HepG2 (cell line): ENCODE results near the gene PTCD2. TPM values are rescaled to one million over a fixed set of nuclear protein-coding genes. Genes with fewer than 3 reads are reported as not detected.
A peak's percentile ranks its signal among the peaks of the same experiment; 100 is the strongest.

Source experiments
- ATF1 ChIP-seq: IDR thresholded peaks from 2 replicates; pipeline ENCODE4 v1.6.1; 2016; ENCODE audit warnings: mild to moderate bottlenecking, control low read depth
- HDAC6 ChIP-seq: fragments of 200-600 bp; sonication (generic); IDR thresholded peaks from 2 replicates; pipeline ENCODE4 v1.7.0; 2017; ENCODE audit warnings: mild to moderate bottlenecking, antibody characterized with exemption, low read length, low read depth
- KDM4B ChIP-seq: sonication (generic); formaldehyde crosslinking; IDR thresholded peaks from 2 replicates; pipeline ENCODE4 v1.4.0; 2020; ENCODE audit warnings: missing genetic modification reagents
- TCF7L2 ChIP-seq: IDR thresholded peaks from 2 replicates; pipeline ENCODE4 v1.6.1; 2011; ENCODE audit warnings: mild to moderate bottlenecking, low read depth, low read length, moderate library complexity
- ZEB1 ChIP-seq: IDR thresholded peaks from 2 replicates; pipeline ENCODE4 v1.6.1; 2012; ENCODE audit warnings: mild to moderate bottlenecking, low read depth, inconsistent platforms; ENCODE audit not compliant: insufficient replicate concordance
- ZFP1 ChIP-seq: IDR thresholded peaks from 2 replicates; pipeline ENCODE4 v1.6.1; 2016
- ZFX ChIP-seq: sonication (generic); formaldehyde crosslinking; IDR thresholded peaks from 2 replicates; pipeline ENCODE4 v1.4.0; 2020; ENCODE audit warnings: mild to moderate bottlenecking, low read depth, missing genetic modification reagents, moderate library complexity
- ZNF205 ChIP-seq: IDR thresholded peaks from 2 replicates; pipeline ENCODE4 v1.6.1; 2018; ENCODE audit warnings: missing biosample characterization, missing genetic modification reagents
- ZNF331 ChIP-seq: sonication (generic); formaldehyde crosslinking; IDR thresholded peaks from 2 replicates; pipeline ENCODE4 v1.4.0; 2020; ENCODE audit warnings: missing genetic modification reagents
- ZNF431 ChIP-seq: sonication (generic); formaldehyde crosslinking; IDR thresholded peaks from 2 replicates; pipeline ENCODE4 v1.9.0; 2022; ENCODE audit warnings: missing genetic modification reagents, low read depth, mild to moderate bottlenecking, borderline replicate concordance
- polyA plus RNA-seq, 8 experiments: library from polyadenylated mRNA; depleted of rRNA in 3 of 8; stranded (reverse) in 7 of 8; unstranded in 1 of 8; fragments of >200 nt; fragmentation: Illumina TruSeq in 4 of 8; extraction: Trizol in 4 of 8; gene quantifications; 2 replicates each; pipeline versions ENCODE4 v1.2.1 to v1.2.3, GENCODE V29; 2011 to 2016; ENCODE audit warnings: low read depth in 4 of 8, missing spikeins in 1 of 8, mixed read lengths in 1 of 8; ENCODE audit not compliant: insufficient read depth in 1 of 8
- total RNA-seq, 5 experiments: library from RNA; depleted of rRNA; stranded (reverse); fragments of >200 nt; fragmentation: Illumina TruSeq; extraction: Trizol; gene quantifications; 2 replicates each; pipeline ENCODE4 v1.2.3, GENCODE V29; 2016; ENCODE audit warnings: low read depth in 1 of 5
- TF ChIP-seq, protein P1 (sequence below): sonication (generic); formaldehyde crosslinking; IDR thresholded peaks from 2 replicates; pipeline ENCODE4 v1.4.0; 2020; ENCODE audit warnings: mild to moderate bottlenecking, missing genetic modification reagents, borderline replicate concordance
- TF ChIP-seq, protein P2 (sequence below): sonication (generic); formaldehyde crosslinking; IDR thresholded peaks from 2 replicates; pipeline ENCODE4 v1.8.1; 2022; ENCODE audit warnings: low read depth, mild to moderate bottlenecking, missing genetic modification reagents
- TF ChIP-seq, protein P3 (sequence below): sonication (generic); formaldehyde crosslinking; IDR thresholded peaks from 2 replicates; pipeline ENCODE4 v1.4.0; 2020; ENCODE audit warnings: missing genetic modification reagents, borderline replicate concordance

The PTCD2 gene
- total and polyA plus RNA-seq, 2 of the 13 experiments (the other 11 are each of a cell fraction or from before 2014, with no cell fraction given): 5.3 to 6.4 TPM

DNA sequence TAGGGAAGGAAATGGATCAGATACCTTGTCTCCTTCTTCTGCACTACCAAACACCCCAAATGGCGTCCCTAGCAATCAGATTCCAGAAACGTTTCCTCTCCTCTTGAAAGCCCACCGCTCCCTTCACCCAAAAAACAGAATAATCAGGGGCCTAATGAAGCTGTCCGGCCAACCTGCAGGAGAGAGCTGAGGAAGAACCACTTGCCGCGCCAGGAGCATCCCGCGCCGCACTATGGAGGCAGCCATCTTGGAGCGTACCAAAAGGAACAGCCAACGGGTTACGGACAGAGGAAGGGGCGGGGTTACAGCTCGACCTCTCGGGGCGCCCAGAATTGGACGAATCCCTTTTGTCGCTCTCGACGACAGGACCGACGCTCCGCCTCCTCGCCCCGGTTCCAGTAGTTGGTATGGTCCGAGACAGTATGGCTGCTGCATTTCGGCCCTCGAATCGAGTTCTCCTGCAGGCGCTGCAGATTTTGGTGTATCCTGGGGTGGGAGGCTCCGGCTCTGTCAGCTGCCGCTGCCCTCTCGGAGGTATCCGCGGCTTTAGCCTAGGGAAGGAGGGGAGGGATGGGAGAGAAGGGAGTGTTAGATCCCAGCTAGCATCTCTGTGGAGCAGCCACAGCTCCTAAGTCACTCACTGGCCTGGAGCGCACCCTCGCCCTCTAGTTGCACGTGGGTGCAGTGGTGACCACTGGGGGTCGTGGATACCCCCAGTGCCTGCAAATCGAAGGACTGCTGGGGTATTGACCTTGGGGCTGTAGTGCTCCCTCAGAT lies at the start of gene PTCD2, which contains the start of gene MRPS27 (continued):
- TF ChIP-seq, protein P1, sequence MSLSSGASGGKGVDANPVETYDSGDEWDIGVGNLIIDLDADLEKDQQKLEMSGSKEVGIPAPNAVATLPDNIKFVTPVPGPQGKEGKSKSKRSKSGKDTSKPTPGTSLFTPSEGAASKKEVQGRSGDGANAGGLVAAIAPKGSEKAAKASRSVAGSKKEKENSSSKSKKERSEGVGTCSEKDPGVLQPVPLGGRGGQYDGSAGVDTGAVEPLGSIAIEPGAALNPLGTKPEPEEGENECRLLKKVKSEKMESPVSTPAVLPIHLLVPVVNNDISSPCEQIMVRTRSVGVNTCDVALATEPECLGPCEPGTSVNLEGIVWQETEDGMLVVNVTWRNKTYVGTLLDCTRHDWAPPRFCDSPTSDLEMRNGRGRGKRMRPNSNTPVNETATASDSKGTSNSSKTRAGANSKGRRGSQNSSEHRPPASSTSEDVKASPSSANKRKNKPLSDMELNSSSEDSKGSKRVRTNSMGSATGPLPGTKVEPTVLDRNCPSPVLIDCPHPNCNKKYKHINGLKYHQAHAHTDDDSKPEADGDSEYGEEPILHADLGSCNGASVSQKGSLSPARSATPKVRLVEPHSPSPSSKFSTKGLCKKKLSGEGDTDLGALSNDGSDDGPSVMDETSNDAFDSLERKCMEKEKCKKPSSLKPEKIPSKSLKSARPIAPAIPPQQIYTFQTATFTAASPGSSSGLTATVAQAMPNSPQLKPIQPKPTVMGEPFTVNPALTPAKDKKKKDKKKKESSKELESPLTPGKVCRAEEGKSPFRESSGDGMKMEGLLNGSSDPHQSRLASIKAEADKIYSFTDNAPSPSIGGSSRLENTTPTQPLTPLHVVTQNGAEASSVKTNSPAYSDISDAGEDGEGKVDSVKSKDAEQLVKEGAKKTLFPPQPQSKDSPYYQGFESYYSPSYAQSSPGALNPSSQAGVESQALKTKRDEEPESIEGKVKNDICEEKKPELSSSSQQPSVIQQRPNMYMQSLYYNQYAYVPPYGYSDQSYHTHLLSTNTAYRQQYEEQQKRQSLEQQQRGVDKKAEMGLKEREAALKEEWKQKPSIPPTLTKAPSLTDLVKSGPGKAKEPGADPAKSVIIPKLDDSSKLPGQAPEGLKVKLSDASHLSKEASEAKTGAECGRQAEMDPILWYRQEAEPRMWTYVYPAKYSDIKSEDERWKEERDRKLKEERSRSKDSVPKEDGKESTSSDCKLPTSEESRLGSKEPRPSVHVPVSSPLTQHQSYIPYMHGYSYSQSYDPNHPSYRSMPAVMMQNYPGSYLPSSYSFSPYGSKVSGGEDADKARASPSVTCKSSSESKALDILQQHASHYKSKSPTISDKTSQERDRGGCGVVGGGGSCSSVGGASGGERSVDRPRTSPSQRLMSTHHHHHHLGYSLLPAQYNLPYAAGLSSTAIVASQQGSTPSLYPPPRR (CRISPR knock-in tag): peak; percentile 51; the same call in 1 of the 2 replicates
- TF ChIP-seq ZEB1: no peak
- peak; percentile 83; the same call in 1 of the 2 replicates for TF ChIP-seq ZFX (CRISPR knock-in tag)
- TF ChIP-seq HDAC6: no peak
- no peak for TF ChIP-seq ZNF431 (CRISPR knock-in tag)
- TF ChIP-seq ZFP1 (CRISPR knock-in tag): peak; percentile 63; the same call in 1 of the 2 replicates
- TF ChIP-seq, protein P2, sequence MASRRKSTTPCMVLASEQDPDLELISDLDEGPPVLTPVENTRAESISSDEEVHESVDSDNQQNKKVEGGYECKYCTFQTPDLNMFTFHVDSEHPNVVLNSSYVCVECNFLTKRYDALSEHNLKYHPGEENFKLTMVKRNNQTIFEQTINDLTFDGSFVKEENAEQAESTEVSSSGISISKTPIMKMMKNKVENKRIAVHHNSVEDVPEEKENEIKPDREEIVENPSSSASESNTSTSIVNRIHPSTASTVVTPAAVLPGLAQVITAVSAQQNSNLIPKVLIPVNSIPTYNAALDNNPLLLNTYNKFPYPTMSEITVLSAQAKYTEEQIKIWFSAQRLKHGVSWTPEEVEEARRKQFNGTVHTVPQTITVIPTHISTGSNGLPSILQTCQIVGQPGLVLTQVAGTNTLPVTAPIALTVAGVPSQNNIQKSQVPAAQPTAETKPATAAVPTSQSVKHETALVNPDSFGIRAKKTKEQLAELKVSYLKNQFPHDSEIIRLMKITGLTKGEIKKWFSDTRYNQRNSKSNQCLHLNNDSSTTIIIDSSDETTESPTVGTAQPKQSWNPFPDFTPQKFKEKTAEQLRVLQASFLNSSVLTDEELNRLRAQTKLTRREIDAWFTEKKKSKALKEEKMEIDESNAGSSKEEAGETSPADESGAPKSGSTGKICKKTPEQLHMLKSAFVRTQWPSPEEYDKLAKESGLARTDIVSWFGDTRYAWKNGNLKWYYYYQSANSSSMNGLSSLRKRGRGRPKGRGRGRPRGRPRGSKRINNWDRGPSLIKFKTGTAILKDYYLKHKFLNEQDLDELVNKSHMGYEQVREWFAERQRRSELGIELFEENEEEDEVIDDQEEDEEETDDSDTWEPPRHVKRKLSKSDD (CRISPR knock-in tag): no peak; the same call in 1 of the 2 replicates
- TF ChIP-seq, protein P3, sequence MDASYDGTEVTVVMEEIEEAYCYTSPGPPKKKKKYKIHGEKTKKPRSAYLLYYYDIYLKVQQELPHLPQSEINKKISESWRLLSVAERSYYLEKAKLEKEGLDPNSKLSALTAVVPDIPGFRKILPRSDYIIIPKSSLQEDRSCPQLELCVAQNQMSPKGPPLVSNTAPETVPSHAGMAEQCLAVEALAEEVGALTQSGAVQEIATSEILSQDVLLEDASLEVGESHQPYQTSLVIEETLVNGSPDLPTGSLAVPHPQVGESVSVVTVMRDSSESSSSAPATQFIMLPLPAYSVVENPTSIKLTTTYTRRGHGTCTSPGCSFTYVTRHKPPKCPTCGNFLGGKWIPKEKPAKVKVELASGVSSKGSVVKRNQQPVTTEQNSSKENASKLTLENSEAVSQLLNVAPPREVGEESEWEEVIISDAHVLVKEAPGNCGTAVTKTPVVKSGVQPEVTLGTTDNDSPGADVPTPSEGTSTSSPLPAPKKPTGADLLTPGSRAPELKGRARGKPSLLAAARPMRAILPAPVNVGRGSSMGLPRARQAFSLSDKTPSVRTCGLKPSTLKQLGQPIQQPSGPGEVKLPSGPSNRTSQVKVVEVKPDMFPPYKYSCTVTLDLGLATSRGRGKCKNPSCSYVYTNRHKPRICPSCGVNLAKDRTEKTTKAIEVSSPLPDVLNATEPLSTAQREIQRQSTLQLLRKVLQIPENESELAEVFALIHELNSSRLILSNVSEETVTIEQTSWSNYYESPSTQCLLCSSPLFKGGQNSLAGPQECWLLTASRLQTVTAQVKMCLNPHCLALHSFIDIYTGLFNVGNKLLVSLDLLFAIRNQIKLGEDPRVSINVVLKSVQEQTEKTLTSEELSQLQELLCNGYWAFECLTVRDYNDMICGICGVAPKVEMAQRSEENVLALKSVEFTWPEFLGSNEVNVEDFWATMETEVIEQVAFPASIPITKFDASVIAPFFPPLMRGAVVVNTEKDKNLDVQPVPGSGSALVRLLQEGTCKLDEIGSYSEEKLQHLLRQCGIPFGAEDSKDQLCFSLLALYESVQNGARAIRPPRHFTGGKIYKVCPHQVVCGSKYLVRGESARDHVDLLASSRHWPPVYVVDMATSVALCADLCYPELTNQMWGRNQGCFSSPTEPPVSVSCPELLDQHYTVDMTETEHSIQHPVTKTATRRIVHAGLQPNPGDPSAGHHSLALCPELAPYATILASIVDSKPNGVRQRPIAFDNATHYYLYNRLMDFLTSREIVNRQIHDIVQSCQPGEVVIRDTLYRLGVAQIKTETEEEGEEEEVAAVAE: peak; percentile 60; the same call in 1 of the 2 replicates
- peak; percentile 32; the same call in 1 of the 2 replicates for TF ChIP-seq KDM4B (CRISPR knock-in tag)
- peak; percentile 74 for TF ChIP-seq ZNF205 (CRISPR knock-in tag)
- no peak for TF ChIP-seq TCF7L2
- TF ChIP-seq ATF1 (CRISPR knock-in tag): peak; percentile 71
- TF ChIP-seq ZNF331 (CRISPR knock-in tag): peak; percentile 49
